Right atrium auricular region (tissue), 2 donors: Measurements from ENCODE around the gene AOX1. TPM values are rescaled to one million over a fixed set of nuclear protein-coding genes. Genes with fewer than 3 reads are reported as not detected.

ENCODE experiments used
- DNase-seq: peaks from one replicate; pipeline ENCODE4 v3.0.0-alpha.2; 2019; ENCODE audit warnings: low spot score
- H3K27ac ChIP-seq, 2 donors: fragments of 200-600 bp; sonication (generic); 1 replicate in 1 of 2; 2 replicates in 1 of 2; pipeline ENCODE4 v1.5.1; 2016 to 2019
- H3K27me3 ChIP-seq, 2 donors: fragments of 200-600 bp; sonication (generic); one replicate each; pipeline versions ENCODE4 v1.5.1 to v1.6.0; 2017 to 2019
- H3K36me3 ChIP-seq: fragments of 200-600 bp; sonication (generic); one replicate; pipeline ENCODE4 v1.5.1; 2016
- H3K4me1 ChIP-seq, 2 donors: fragments of 200-600 bp; sonication (generic); one replicate each; pipeline versions ENCODE4 v1.5.1 to v1.6.0; 2017 to 2019
- H3K4me3 ChIP-seq, 2 donors: fragments of 200-600 bp; sonication (generic); 1 replicate in 1 of 2; 2 replicates in 1 of 2; pipeline ENCODE4 v1.5.1; 2017 to 2019; ENCODE audit warnings: mild to moderate bottlenecking in 1 of 2, moderate library complexity in 1 of 2
- H3K9me3 ChIP-seq, 2 donors: fragments of 200-600 bp; sonication (generic); one replicate each; pipeline ENCODE4 v1.5.1; 2019
- total RNA-seq, 2 donors: library from RNA; depleted of rRNA; stranded (reverse); fragments of >200 nt; gene quantifications; one replicate each; pipeline ENCODE4 v1.1.0, GENCODE V29; 2016
- TF ChIP-seq, protein P1 (sequence below), 2 donors: fragments of 200-600 bp; sonication (generic); IDR thresholded peaks; one replicate each; pipeline ENCODE4 v1.5.1; 2019; ENCODE audit warnings: antibody characterized with exemption in 2 of 2

The AOX1 gene
- total RNA-seq, 2 donors from 2014 or later: 12.2 to 48.2 TPM

DNA sequence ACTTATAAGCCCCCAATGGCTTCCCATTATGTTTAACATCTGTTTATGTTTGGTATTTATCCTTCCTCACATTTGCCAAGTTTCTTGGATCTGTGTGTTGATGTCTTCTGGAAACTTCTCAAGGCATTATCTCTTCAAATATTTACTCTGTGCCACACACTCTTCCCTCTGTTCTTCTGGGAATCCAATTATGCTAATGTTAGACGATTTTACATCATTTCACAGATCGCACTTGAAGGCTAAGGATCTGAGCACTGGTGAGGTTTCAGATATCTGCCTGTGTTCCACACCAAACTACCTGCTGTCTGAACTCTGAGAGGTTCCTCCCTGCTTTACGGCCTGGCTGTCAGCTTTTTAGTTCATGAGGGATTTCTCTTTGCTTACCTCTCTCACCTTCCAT lies 10.1 kb downstream of the AOX1 start:
- Histone ChIP-seq H3K27me3 (no peaks in the 10 kb centered on the region), H3K4me1 (no peaks in the 10 kb centered on the region), H3K27ac (no peak overlapping the region), H3K9me3 (no peaks in the 10 kb centered on the region), H3K36me3 (no peaks in the 10 kb centered on the region), H3K4me3 (no peak overlapping the region)
- TF ChIP-seq, protein P1, sequence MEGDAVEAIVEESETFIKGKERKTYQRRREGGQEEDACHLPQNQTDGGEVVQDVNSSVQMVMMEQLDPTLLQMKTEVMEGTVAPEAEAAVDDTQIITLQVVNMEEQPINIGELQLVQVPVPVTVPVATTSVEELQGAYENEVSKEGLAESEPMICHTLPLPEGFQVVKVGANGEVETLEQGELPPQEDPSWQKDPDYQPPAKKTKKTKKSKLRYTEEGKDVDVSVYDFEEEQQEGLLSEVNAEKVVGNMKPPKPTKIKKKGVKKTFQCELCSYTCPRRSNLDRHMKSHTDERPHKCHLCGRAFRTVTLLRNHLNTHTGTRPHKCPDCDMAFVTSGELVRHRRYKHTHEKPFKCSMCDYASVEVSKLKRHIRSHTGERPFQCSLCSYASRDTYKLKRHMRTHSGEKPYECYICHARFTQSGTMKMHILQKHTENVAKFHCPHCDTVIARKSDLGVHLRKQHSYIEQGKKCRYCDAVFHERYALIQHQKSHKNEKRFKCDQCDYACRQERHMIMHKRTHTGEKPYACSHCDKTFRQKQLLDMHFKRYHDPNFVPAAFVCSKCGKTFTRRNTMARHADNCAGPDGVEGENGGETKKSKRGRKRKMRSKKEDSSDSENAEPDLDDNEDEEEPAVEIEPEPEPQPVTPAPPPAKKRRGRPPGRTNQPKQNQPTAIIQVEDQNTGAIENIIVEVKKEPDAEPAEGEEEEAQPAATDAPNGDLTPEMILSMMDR (IDR thresholded peaks at IDR 0.05): no peak
- DNase-seq: no peak

DNA sequence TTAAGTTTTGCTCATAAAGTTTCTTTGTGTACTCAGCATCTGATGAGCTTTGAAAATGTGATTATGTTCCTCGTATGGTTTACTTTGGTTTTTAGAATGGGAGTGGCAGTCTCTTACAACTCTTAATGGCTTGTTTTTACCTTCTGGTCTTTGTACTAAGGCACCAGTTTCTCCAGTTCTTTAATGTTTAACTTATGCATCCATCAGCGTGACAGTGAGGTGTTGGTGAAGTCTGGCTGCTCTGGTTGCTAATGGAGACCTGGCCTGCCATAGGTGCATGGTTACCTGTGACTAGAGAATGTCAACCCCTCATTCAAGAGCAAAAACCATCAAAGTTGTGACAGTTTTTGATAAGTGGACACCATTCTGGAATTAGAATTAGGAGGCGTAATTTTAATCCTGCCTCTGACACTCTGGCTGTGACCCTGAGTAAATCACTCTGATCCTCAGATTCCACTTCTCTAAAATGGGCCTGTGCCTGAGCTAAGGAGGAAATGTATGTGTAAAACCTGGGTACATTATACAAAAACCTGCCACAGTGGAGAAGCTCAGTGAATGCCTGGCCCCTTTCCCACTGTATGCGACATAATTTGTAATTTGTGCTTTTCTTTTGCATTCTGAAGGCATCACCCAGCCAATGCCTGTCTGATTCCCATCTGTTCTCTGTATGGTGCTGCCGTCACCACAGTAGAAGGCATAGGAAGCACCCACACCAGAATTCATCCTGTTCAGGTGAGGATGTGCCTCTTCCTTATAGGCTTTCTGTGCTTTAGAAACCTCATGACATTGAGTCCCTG lies 11.2 kb downstream of the AOX1 start:
- Histone ChIP-seq H3K4me1 (no peaks in the 10 kb centered on the region), H3K27ac (no peak overlapping the region), H3K4me3 (no peak overlapping the region), H3K9me3 (no peaks in the 10 kb centered on the region), H3K36me3 (no peaks in the 10 kb centered on the region), H3K27me3 (no peaks in the 10 kb centered on the region)
- DNase-seq: no peak
- TF ChIP-seq, protein P1 (IDR thresholded peaks at IDR 0.05): no peak

DNA sequence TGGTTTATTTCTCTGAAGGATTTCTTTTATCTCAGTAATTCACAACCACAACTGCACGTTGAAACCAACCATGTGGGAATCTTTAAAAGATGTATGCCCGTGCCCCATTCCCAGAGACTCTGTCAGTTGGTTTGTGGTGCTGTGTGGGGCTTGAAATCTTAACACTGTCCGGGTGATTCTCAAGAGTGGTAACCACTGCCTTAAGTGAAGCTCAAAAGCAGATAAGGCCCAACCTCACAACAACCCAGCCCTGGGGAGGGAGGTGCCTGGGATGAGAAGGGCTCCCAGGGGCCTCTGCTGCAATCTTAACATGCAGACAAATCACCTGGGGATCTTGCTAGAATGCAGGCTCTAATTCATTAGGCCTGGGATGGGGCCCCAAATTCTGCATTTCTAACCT lies 13.4 kb downstream of the AOX1 start:
- no peaks in the 10 kb centered on the region for H3K27me3 ChIP-seq
- H3K27ac ChIP-seq: no peak overlapping the region
- DNase-seq: no peak
- no peak overlapping the region for H3K4me3 ChIP-seq
- TF ChIP-seq, protein P1 (IDR thresholded peaks at IDR 0.05): no peak
- H3K9me3 ChIP-seq: no peaks in the 10 kb centered on the region
- H3K36me3 ChIP-seq: no peaks in the 10 kb centered on the region
- H3K4me1 ChIP-seq: no peaks in the 10 kb centered on the region

DNA sequence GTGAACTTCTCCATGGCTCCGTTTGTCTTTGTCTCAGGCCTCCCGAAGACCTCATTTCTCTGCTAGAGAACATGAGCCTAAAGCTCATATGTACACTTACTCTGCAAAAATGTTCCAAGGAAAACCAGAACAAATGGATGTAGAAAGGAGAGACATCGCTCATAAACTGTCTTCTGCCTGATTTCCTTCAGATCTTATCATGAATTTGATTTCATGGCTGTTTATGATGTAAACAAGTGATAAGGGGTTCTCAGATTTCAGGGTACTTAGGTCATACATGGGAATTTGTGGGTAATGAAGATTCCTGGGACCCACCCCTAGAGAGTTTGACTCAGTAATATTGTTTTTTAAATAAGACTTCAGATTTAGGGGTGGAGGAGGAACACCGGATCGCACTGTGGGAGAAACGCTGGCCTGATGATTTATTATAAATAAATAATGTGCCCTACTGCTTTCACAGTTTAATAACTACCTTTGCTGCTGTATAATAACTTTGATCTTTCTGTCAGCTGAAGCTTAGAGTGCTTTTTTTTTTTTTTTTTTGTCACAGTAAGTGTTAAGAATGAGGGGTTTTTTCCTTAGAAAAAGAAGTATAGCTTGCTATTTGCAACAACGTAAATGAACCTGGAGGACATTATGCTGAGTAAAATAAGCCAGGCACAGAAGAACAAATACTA lies 14.9 kb downstream of the AOX1 start:
- no peak for DNase-seq
- Histone ChIP-seq H3K36me3 (no peaks in the 10 kb centered on the region), H3K9me3 (no peaks in the 10 kb centered on the region), H3K4me1 (no peaks in the 10 kb centered on the region), H3K27me3 (no peaks in the 10 kb centered on the region), H3K4me3 (no peak overlapping the region), H3K27ac (no peak overlapping the region)
- TF ChIP-seq, protein P1 (IDR thresholded peaks at IDR 0.05): no peak

DNA sequence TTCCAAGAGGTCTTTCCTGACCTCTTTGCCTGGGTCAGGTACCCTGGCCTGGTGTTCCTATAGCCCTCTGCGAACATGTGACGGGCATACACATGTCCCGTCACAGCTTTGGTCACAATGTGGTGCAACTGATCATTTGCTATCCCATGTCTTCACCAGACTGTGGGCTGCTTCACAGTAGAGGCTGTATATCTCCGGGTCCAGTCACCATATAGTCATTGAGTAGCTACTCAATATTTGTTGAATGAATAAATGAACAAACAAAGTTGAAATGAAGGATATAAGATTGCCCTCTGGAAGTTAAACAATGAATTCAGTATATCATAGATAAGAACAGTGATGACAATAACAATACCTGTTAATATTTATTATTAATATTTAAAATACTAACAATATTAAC lies 16.8 kb downstream of the AOX1 start:
- Histone ChIP-seq H3K36me3 (no peaks in the 10 kb centered on the region), H3K4me1 (no peaks in the 10 kb centered on the region)

More for the DNA sequence above, 16.8 kb downstream of the AOX1 start:
- no peak for DNase-seq
- Histone ChIP-seq H3K27me3 (no peaks in the 10 kb centered on the region), H3K4me3 (no peak overlapping the region), H3K9me3 (no peaks in the 10 kb centered on the region), H3K27ac (no peak overlapping the region)
- TF ChIP-seq, protein P1 (IDR thresholded peaks at IDR 0.05): no peak
